ENCODE data around the gene SLC7A10. TPM values are rescaled to one million over a fixed set of nuclear protein-coding genes. Genes with fewer than 3 reads are reported as not detected.

Gene SLC7A10
- polyA plus RNA-seq, 1 donor from 2014 or later, result not detected

- Histone ChIP-seq H3K4me3 (ENCODE audit: low read length) (no peak overlapping the region), H3K9me3 (ENCODE audit: low read length) (no peaks in the 10 kb centered on the region), H3K36me3 (ENCODE audit: insufficient read depth, low read length) (no peaks in the 10 kb centered on the region), H3K9me2 (ENCODE audit: insufficient read depth, low read length) (no peaks in the 10 kb centered on the region), H3F3A (ENCODE audit: insufficient read depth, low read length, poor library complexity, severe bottlenecking) (no peaks in the 10 kb centered on the region), H4K20me1 (ENCODE audit: insufficient read depth) (no peaks in the 10 kb centered on the region), H3K9ac (ENCODE audit: low read length) (no peak overlapping the region), H3K4me2 (ENCODE audit: low read length) (no peak overlapping the region), H3K27ac (ENCODE audit: low read length) (no peak overlapping the region), H3K27me3 (ENCODE audit: insufficient read depth, low read depth, low read length) (no peaks in the 10 kb centered on the region), H2AFZ (ENCODE audit: low read depth, low read length) (no peak overlapping the region), H3K79me2 (replicated peaks; ENCODE audit: insufficient read depth, low read length) (no peaks in the 10 kb centered on the region)
- TF ChIP-seq RAD21 (conservative IDR thresholded peaks at IDR 0.05) (no peak), SMC3 (conservative IDR thresholded peaks at IDR 0.05; ENCODE audit: poor library complexity) (no peak), REST (IDR thresholded peaks at IDR 0.05; ENCODE audit: borderline replicate concordance) (no peak)
Measured at GRCh38 chr19:33212436-33213172, 13.0 kb downstream of the SLC7A10 start.

- Histone ChIP-seq H2AFZ (ENCODE audit: low read depth, low read length) (no peak overlapping the region), H3K4me2 (ENCODE audit: low read length) (no peak overlapping the region), H4K20me1 (ENCODE audit: insufficient read depth) (no peaks in the 10 kb centered on the region), H3F3A (ENCODE audit: insufficient read depth, low read length, poor library complexity, severe bottlenecking) (no peaks in the 10 kb centered on the region), H3K79me2 (replicated peaks; ENCODE audit: insufficient read depth, low read length) (no peaks in the 10 kb centered on the region), H3K9ac (ENCODE audit: low read length) (no peak overlapping the region), H3K9me2 (ENCODE audit: insufficient read depth, low read length) (no peaks in the 10 kb centered on the region), H3K27me3 (ENCODE audit: insufficient read depth, low read depth, low read length) (no peaks in the 10 kb centered on the region), H3K36me3 (ENCODE audit: insufficient read depth, low read length) (no peaks in the 10 kb centered on the region), H3K4me3 (ENCODE audit: low read length) (no peak overlapping the region), H3K27ac (ENCODE audit: low read length) (no peak overlapping the region), H3K9me3 (ENCODE audit: low read length) (no peaks in the 10 kb centered on the region)
- TF ChIP-seq MXI1 (conservative IDR thresholded peaks at IDR 0.05; ENCODE audit: poor library complexity, severe bottlenecking), result no peak
- TF ChIP-seq EZH2 (IDR thresholded peaks at IDR 0.05; ENCODE audit: borderline replicate concordance, insufficient read depth, low read length, poor library complexity, severe bottlenecking), result no peak
- no peak for TF ChIP-seq CTCF (IDR thresholded peaks at IDR 0.05; ENCODE audit: poor library complexity, severe bottlenecking)
- no peak for TF ChIP-seq EP300 (conservative IDR thresholded peaks at IDR 0.05; ENCODE audit: poor library complexity, severe bottlenecking)
- TF ChIP-seq REST (IDR thresholded peaks at IDR 0.05; ENCODE audit: borderline replicate concordance), result no peak
- no peak for TF ChIP-seq POLR2AphosphoS5 (IDR thresholded peaks at IDR 0.05)
- no peak for TF ChIP-seq RAD21 (conservative IDR thresholded peaks at IDR 0.05)
- no peak for TF ChIP-seq SMC3 (conservative IDR thresholded peaks at IDR 0.05; ENCODE audit: poor library complexity)
- TF ChIP-seq TAF1 (IDR thresholded peaks at IDR 0.05; ENCODE audit: low read depth), result no peak
Measured at GRCh38 chr19:33211794-33212435, 13.7 kb downstream of the SLC7A10 start.

All from neural cell (in vitro differentiated cells).